ENCODE data around the gene RASSF1.

The RASSF1 gene

DNA sequence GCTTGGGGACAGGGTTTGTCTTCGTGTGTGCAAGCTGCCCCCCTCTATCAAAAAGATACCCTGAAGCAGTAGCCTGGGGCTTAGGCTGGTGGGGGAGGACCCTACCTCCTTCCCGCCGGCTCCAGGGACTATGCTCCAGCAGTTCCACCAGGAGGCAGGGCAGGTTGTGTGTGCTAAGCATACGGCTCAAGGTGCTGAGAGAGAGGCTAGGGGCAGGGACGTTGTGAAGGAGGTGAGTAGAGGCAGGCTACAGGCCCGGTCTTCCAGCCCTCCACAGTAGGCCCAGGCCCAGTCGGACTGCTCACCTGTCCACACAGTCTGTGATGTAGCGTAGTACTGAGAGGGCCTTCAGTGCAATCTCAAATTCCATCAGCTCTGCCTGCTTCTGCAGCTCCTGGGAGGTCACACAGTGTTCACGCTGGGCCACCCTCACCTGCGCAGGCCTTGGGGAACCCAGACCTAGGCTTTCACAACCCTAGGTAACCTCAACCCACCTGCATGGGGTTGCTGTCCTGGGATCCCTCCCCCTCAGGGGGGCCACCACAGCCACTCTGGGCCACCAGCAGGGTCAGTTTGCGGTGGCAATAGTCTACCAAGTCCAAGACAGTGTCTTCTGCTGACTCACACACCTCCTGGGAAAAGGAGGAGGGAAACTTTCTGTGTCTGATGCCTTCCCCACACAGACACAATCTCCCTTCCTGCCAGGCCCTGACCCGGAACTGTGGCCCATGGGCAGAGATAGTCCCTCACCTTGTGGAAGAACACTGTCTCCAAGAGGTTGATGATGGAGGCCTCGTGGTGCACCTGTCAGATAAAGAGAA, 2.4 kb upstream of the RASSF1 start:
- Histone ChIP-seq H3K36me3 (peaks cover 4% of the 10 kb centered on the region), H3K4me1 (peaks cover 2% of the 10 kb centered on the region; the same call in 1 of the 2 replicates), H3K9me3 (no peaks in the 10 kb centered on the region), H3K27me3 (no peaks in the 10 kb centered on the region), H3K4me3 (ENCODE audit: low read depth, low read length) (no peak overlapping the region)
- no peak for DNase-seq
- TF ChIP-seq, protein P1, sequence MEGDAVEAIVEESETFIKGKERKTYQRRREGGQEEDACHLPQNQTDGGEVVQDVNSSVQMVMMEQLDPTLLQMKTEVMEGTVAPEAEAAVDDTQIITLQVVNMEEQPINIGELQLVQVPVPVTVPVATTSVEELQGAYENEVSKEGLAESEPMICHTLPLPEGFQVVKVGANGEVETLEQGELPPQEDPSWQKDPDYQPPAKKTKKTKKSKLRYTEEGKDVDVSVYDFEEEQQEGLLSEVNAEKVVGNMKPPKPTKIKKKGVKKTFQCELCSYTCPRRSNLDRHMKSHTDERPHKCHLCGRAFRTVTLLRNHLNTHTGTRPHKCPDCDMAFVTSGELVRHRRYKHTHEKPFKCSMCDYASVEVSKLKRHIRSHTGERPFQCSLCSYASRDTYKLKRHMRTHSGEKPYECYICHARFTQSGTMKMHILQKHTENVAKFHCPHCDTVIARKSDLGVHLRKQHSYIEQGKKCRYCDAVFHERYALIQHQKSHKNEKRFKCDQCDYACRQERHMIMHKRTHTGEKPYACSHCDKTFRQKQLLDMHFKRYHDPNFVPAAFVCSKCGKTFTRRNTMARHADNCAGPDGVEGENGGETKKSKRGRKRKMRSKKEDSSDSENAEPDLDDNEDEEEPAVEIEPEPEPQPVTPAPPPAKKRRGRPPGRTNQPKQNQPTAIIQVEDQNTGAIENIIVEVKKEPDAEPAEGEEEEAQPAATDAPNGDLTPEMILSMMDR (IDR thresholded peaks at IDR 0.05; ENCODE audit: low read depth, low read length): no peak

GRCh38 chr3:50341996-50342650, 1.5 kb upstream of the RASSF1 start:
- H3K27me3 ChIP-seq: no peaks in the 10 kb centered on the region

DNA sequence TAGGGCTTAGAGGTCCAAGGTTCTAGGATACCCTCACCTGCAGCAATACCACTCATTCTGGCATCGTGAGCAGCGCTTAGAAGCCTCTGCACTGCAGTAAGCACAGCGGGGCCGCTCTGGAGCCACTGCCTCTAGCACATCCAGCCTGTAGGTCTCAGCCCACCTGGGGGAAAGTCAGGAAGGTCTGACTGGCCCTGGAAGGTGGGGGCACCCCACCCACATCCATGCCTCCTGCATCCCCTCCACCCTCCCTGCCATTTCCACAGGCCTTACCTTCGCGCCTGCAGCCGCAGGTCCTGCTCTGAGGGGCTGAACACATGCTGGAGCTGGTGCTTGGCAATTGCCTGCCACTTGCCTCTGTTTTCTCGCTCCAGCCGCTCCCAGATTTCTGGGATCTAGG, 901 bp upstream of the RASSF1 start:
- Histone ChIP-seq H3K4me3 (ENCODE audit: low read depth, low read length) (no peak overlapping the region), H3K9me3 (no peaks in the 10 kb centered on the region), H3K27me3 (no peaks in the 10 kb centered on the region), H3K4me1 (peaks cover 3% of the 10 kb centered on the region; the same call in 1 of the 2 replicates), H3K36me3 (peaks cover 3% of the 10 kb centered on the region; the same call in 1 of the 2 replicates)
- DNase-seq: no peak
- TF ChIP-seq, protein P1 (IDR thresholded peaks at IDR 0.05; ENCODE audit: low read depth, low read length): no peak

More at GRCh38 chr3:50341996-50342650, 1.5 kb upstream of the RASSF1 start:
- TF ChIP-seq, protein P1 (IDR thresholded peaks at IDR 0.05; ENCODE audit: low read depth, low read length): no peak
- peaks cover 3% of the 10 kb centered on the region; the same call in 1 of the 2 replicates for H3K4me1 ChIP-seq
- H3K4me3 ChIP-seq (ENCODE audit: low read depth, low read length): no peak overlapping the region
- H3K9me3 ChIP-seq: no peaks in the 10 kb centered on the region
- no peak for DNase-seq
- H3K36me3 ChIP-seq: no peaks in the 10 kb centered on the region

DNA sequence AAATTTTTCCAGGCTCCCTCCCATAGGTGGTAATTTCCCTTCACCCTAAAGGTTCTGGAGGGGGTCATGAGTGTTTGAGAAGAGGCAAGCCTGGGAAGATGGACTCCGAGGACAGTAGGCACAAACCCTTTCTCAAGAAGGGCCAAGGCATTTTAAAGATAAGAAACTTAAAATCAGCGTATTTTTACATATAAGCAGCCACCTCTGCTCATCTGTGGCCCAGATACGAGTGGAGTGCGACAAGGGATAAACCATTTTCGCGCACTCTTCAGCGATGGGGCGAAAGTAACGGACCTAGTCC, 539 bp downstream of the RASSF1 start:
- H3K4me1 ChIP-seq: peaks cover 3% of the 10 kb centered on the region; the same call in 1 of the 2 replicates
- TF ChIP-seq, protein P1 (IDR thresholded peaks at IDR 0.05; ENCODE audit: low read depth, low read length): no peak
- H3K4me3 ChIP-seq (ENCODE audit: low read depth, low read length): no peak overlapping the region

GRCh38 chr3:50339485-50340146, 1.0 kb downstream of the RASSF1 start:
- no peaks in the 10 kb centered on the region for H3K27me3 ChIP-seq
- TF ChIP-seq, protein P1 (IDR thresholded peaks at IDR 0.05; ENCODE audit: low read depth, low read length): no peak
- H3K9me3 ChIP-seq: no peaks in the 10 kb centered on the region
- DNase-seq: no peak
- peaks cover 3% of the 10 kb centered on the region; the same call in 1 of the 2 replicates for H3K4me1 ChIP-seq
- H3K4me3 ChIP-seq (ENCODE audit: low read depth, low read length): no peak overlapping the region
- peaks cover 3% of the 10 kb centered on the region; the same call in 1 of the 2 replicates for H3K36me3 ChIP-seq

More for the DNA sequence above, 539 bp downstream of the RASSF1 start:
- H3K36me3 ChIP-seq: peaks cover 3% of the 10 kb centered on the region; the same call in 1 of the 2 replicates
- H3K27me3 ChIP-seq: no peaks in the 10 kb centered on the region
- DNase-seq: no peak
- H3K9me3 ChIP-seq: no peaks in the 10 kb centered on the region

Measured in BE2C (cell line).